HuH-7 (cell line): ENCODE data around the gene CUL3.
"Not testable (repeated sequence)": the region's sequence is repeated elsewhere in the genome, so short reads cannot be mapped to it uniquely, and the experiment has no call there.

ENCODE experiments used
- DNase-seq: peaks from one replicate; pipeline ENCODE4 v3.0.0; 2011; ENCODE audit warnings: low spot score

Gene CUL3

GRCh38 chr2:224585211-224586088 lies at the start of gene CUL3:
CUL3 (minus strand) TSS chr2:224585363; CDS start chr2:224585009, 354 bp downstream.
- peak; percentile 94 for DNase-seq

DNA sequence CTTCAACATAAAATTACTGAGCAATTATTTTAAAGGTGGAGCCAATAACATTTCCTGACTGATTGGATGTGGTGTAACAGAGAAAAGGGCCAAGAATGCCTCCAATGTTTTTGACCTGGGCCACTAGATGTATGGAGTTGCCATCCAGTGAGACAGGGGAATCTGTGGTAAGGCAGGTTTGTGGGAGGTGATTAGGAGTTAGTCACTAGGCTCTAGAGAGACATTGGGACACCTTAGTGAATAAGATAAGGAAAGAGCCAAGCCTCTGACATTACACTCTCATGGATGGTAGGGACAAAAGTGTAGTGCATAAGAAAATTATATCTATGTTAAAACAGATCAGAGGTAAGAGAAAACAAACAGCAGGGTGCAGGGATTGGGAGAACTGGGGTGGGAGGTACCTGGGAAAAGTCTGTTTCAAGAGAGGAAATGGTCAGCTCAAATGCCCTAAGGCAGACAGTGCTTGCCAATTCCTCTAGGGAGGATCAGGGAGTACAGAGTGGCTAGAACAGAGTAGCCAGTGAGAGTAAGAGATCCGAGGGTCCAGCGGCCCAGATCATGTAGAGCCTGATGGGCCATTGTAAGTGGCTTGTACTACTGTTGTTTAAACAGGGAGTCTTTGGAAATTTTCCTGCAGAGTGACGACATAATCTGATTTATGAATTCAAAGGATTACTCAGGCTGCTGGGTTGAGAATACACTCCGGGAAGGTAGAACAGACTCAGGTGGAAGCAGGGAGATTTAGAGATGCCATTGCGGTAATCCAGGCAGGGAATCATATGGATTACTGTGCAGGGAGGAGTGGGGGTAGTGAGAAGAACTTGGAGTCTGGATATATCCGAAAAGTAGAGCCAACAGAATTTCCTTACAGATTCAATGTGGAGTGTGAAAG lies 45.7 kb upstream of the CUL3 start:
- no peak for DNase-seq

- DNase-seq: no peak
Observed at GRCh38 chr2:224628416-224628815, 43.3 kb upstream of the CUL3 start.

- DNase-seq: no peak
Observed at GRCh38 chr2:224626735-224627134, 41.6 kb upstream of the CUL3 start.

DNA sequence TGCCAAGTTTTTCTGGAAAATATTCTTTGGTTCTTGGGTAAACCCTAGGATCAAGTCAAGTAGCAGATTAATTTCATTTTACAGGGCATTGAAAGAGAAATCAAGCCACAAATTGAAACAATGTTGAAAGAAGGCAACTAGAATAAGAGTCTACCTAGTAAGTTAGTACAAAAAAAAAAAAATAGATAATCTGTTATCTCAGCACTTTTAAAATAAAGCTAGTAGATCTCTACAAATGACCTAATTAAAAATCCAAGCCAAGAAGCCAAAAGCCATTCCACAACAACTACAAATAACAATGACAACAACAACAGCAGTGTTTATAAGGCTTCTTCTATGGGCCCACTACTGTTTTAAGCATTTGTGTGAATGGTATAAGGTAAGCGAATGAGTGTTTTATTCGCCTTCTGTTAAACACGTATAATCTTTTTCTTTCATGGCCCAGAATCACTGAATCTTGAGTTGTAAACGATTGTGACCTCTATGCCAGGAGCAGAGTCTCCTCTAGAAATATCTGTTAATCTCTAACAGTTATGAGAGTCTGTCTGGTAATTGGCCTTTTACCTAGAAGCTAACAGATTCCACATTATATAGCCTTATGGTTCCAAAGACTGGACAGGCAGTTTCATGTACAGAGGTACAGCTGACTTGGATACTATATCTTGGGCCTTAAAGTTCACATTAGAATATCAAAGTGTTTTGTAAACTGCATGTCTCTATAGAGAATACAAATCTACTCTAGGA lies 28.6 kb upstream of the CUL3 start:
- no peak for DNase-seq

GRCh38 chr2:224612578-224612977 lies 27.4 kb upstream of the CUL3 start:
- no peak for DNase-seq

DNA sequence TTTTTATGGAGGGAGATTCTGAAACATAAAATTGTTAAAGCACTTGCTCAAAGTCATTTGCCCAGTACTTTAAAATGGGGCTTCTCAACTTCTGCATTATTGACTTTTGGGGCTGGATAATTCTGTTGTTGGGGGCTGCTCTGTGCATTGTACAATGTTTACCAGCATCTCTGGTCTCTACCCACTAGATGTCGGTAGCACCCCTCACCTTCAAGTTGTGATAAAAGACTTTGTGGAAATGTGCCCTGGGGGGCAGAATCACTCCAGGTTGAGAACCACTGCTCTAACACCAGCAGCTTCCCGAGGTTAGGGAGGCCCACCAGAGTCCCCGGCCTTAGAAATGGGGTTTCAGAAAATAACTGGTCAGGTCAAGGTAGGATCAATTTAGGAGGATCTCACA lies 26.8 kb upstream of the CUL3 start:
- DNase-seq: no peak

- DNase-seq: no peak
Observed at GRCh38 chr2:224608104-224608503, 22.9 kb upstream of the CUL3 start.

- DNase-seq: not testable (repeated sequence)
Observed at GRCh38 chr2:224603746-224604500, 18.8 kb upstream of the CUL3 start.

GRCh38 chr2:224602778-224603375 lies 17.7 kb upstream of the CUL3 start:
- DNase-seq: not testable (repeated sequence)

DNA sequence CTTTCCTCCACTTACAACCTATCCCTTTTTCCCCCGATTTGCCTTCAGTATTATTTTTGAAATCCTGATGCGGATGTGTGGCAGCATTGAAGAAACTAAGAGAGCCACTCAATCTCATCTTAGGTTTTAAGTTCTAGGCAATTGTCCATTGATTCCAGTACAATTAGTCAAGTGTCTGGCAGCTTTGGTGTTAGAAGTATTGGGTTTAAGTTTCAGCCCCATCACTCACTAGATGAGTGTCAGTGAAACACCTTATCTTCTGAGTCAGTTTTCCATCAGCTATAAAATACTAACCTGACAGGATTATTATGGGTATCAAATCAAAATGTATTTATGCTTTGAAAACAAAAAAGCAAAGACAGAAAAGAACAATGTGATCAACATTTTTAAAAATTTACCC lies 16.8 kb upstream of the CUL3 start:
- DNase-seq: no peak

DNA sequence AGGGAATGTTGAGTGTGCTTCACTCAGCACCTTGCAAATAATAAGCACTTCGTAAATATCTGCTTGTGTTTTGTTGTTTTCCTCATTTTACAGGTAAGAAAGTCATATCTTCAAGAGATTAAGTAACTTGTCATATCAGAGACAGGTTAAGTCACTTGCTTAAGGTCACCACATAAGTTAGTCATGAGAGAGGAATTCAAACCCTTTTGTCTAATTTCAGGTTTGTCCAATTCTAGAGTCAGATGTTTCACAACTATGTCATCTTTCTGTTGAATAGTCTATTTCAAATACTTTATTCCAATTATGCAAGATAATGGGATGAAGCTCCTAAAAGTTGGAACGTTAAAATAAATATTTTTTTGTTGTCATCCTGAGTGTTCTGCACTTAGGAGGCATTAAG lies 13.5 kb upstream of the CUL3 start:
- no peak for DNase-seq

GRCh38 chr2:224596289-224596688 lies 11.1 kb upstream of the CUL3 start:
- DNase-seq: no peak

DNA sequence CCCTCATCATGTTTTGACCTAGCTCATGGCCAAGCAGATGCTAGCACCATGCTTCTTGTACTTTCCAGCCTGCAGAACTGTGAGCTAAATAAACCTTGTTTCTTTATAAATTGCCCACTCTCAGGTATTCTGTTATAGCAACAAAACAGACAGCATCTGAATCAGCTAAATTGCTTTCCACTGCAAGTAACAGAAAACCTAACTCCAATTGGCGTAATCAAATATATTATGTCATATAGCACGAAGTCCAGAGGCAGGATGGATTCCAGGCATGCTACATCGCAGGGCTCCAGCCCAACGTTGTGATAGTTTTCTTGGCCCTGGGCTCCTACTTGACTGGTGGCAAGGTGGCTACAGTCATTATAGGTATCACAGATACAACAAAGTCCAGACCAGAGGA lies 10.4 kb upstream of the CUL3 start:
- no peak for DNase-seq

DNA sequence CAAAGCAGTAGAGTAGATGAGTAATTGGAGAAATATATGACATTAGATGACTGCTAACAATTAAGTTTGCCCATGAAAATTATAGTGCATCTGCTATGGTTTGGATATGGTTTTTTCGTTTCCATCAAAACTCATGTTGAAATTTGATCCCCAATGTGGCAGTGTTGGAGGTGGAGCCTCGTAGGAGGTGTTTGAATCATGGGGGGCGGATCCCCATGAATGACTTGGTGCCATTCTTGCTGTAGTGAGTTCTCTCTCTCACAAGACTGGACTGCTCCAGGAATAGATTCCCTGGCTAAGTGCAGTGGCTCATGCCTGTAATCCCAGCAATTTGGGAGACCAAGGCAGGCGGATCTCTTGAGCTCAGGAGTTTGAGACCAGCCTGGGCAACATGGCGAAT lies 9.7 kb upstream of the CUL3 start:
- no peak for DNase-seq

DNA sequence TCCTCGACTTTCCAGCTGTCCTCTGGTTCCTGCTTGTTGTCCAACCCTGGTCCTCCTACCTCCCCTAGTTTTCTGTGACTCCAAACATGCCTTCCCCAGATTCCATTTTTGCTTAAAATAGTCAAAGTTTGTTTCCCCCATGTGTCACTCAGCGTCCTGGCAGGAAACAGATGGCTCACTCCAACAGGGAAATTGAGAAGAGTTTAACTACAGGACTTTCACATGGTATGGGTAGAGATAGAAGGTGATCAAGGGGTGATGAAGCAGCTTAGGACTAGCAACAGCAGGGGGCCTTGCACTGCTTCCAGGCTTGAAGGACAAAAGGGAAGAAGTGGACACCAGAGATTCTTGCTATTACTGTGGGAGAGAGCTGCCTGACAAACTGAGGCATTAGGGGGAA lies 6.1 kb upstream of the CUL3 start:
- DNase-seq: no peak

- no peak for DNase-seq
Observed at GRCh38 chr2:224586127-224586695, 1.0 kb upstream of the CUL3 start.

DNA sequence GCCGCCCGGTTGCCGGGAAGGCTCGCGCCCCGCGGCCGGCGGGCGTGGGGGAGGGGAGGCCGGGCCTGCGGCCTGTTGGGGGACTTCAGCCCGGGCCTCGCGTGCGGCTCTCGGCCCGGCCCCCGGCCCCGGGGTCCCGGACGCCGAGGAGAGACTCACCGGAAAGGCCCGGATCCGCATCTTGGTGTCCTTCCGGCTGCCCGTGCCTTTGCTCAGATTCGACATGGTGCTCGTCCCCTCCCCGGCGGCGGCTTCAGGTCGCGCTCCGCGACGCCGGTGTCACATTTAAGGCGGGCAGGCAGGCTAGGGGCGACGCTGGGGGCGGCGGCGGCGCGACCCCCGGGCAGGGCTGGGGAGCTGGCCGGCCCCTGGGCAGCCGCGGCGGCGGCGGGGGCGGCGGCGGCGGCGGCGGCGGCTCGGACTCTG lies 365 bp downstream of the CUL3 start:
- peak; percentile 47 for DNase-seq

- no peak for DNase-seq
Observed at GRCh38 chr2:224584111-224584784, 915 bp downstream of the CUL3 start.

- DNase-seq: not testable (repeated sequence)
Observed at GRCh38 chr2:224583033-224583432, 2.1 kb downstream of the CUL3 start.
